Activated naive CD4-positive, alpha-beta T cell treated with anti-CD3 and anti-CD28 coated beads, Interleukin-2, amount 50 U/mL, for 16 hours (primary cell): Measurements from ENCODE around the gene EFCAB8.

Experiments used
- DNase-seq: peaks from one replicate; pipeline ENCODE4 v3.0.0-alpha.2; 2020

Gene EFCAB8

GRCh38 chr20:33010674-33011449 lies 152.1 kb downstream of the EFCAB8 start:
- DNase-seq, result no peak
